Measurements from ENCODE around the gene PRR35.

GRCh38 chr16:535446-536405 lies 24.5 kb upstream of the PRR35 start:
- 0 out of 2 replicates have a peak, but pooled peaks have one; percentile 0 for TF ChIP-seq CTCF (conservative IDR thresholded peaks at IDR 0.05; ENCODE audit: low read depth, low read length)
- no peak for TF ChIP-seq EZH2phosphoT487 (IDR thresholded peaks at IDR 0.05; ENCODE audit: borderline replicate concordance, low read length)
